ENCODE results near the gene GXYLT1.
"Not testable (repeated sequence)": the region's sequence is repeated elsewhere in the genome, so short reads cannot be mapped to it uniquely, and the experiment has no call there.

Gene GXYLT1

DNA sequence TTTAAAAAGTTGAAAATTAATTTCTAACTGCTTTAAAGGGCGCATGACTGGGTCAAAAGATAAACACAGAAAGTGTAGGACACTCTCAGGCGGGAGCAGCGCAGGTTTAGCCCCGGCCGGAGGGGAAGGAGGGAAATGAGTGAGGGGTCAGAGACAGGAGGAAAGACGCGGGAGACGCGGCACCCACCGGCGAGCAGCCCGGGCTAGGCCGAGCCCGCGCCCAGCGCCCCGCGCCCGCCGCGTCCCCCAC is 591 bp downstream of the GXYLT1 start:
- no peak for DNase-seq (ENCODE audit: low spot score)

DNA sequence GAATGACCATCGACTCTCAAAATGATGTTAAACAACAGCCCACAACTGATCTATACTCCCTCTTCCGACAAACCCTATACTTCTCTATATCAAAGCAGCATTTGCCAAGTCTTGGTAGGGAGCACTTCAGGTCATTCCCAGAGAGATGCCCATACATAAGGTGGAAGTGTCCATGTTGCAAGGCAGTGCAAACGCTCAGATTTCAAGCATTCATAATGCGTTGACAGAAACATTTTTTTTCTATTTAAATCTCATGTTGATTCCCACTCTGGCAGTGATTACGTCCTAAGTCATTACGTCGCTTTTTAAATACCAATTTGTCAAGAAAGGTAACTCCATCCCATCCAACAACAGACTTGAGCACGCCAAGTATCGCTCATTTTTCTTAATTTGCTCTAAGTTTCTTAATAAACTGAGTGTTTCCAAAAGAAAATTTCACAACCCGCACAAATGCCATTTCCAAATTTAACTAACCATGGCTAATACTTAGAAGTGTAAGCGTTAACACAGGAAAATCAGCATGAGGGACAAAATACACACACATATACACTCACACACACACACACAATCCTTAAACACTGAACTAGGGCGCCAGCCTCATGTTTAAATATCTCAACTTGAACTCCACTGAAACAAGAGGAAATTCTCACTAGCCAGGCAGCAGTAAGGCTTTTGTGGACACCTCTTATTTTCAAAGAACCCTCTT is 1.1 kb downstream of the GXYLT1 start:
- peak; percentile 39 for DNase-seq (ENCODE audit: low spot score)

DNA sequence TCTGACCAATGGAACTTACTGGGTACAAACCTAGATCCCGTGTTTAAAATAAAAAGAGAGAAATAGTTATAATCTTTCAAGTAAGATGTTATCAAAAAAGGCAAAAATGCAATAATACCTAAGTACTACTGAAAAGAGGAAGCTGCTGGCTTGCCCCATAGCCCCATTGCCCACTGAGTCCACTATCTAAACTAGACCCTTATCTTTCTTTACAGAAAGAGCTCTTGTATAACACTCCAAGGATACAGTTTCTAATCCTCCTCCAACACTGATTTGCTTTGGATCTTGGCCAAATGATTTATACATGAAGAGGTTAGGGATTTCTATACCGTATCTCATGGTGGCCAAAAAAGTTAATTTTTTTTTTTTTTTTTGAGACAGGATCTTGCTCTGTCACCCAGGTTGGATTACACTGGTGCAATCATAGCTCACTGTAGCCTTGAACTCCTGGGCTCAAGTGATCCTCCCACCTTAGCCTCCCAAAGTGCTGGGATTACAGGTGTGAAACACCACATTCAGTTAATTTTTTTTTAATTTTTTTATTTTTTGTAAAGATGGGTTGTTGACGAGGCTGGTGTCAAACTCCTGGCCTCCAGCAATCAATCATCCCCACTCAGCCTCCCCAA is 2.6 kb downstream of the GXYLT1 start:
- DNase-seq (ENCODE audit: low spot score), result no peak

DNA sequence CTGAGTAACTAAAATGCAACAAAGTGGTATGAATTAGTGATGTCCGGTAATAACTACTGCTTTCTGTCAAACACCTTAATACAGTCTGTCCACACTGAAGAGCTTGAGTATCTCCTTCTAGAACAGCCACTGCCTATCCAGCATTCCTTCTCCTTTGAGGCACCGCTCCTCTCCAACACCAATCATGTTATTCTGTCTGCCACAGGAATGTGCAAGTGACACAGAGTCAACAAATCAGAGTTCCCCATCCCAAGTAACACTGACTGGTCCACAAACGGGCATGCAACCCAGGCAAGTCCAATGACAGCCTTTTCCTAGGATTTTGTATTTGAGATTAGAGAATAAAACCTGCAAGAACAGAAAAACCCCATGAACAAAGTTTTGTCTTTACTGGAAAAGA is 3.8 kb downstream of the GXYLT1 start:
- DNase-seq (ENCODE audit: low spot score), result no peak

DNA sequence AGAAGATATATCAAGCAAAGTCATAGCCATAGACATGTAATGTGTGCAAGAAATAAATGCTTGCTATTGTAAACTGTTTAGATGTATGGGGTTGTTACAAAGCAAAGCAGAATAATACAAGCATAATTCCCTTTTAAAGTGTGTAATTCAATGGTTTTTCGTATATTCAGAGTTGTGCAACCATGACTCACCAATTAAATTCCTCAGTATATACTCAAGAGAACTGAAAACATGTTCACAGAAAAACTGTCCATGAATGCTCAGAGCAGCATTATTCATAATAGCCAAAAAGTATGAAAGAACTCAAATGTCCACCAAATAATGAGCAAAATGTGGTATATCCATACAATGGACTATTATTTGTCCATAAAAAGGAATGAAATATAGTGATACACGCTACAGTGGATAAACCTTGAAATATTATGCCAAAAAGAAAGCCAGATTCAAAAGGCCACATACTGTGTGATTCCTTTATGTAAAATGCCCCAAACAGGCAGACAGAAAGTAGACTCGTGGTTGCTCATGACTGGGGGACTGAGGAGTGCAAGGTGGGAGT is 9.3 kb downstream of the GXYLT1 start:
- DNase-seq (ENCODE audit: low spot score), result no peak

DNA sequence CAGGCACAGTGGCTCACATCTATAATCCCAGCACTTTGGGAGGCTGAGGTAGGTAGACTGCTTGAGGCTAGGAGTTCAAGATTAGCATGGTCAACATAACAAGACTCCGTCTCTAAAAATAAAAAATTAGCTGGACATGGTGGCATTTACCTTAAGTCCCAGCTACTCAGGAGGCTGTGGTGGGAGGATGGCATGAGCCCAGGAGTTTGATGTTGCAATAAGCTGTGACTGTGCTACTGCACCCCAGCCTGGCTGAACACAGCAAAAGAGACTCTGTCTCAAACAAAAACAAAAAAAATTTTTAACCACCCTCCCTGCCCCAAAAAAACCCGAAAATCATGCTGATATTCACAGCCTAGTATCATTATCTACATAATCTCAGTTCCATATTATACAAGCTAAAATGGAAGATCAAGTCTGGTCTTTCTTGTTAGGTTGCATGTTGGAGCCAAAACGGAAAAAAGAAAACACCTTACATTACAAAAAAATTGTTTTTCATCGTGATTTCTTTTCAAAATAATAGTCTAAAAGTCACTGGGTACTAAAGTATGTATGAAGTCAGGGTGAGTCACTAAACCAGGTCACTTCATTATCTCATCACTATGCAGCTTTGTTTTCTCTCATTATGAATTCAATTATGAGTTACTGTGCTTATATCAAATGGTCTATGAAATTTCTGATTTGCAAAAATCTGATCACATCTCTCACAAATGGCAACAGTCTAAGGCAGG is 13.8 kb downstream of the GXYLT1 start:
- no peak for DNase-seq (ENCODE audit: low spot score)

DNA sequence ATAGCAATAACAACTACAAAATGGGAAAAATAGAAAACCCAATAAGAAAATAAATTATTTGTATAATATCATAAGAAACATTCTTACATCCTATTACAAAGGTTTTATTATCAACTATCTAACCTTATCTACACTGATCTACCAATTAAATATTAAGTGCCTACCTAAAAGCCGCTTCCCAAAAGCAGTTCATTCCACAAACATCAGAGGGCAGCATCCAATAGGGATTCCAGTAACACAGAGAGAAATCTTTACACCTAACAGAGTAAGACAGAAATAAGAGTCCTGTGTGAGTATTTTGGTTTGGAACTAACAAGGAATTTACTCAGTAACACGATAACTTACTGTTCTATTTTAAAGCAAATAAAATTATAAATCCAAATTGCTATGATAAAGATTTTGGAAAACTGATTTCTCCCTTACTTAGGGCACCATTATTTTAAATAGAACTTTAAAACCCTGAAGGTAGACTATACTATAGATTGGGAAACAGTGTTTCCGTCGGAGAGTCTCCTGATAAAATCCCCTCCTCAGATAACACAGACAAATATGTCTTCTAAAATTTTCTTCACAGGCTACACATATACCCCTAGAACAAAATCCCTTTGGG is 15.0 kb downstream of the GXYLT1 start:
- peak; percentile 87 for DNase-seq (ENCODE audit: low spot score)

DNA sequence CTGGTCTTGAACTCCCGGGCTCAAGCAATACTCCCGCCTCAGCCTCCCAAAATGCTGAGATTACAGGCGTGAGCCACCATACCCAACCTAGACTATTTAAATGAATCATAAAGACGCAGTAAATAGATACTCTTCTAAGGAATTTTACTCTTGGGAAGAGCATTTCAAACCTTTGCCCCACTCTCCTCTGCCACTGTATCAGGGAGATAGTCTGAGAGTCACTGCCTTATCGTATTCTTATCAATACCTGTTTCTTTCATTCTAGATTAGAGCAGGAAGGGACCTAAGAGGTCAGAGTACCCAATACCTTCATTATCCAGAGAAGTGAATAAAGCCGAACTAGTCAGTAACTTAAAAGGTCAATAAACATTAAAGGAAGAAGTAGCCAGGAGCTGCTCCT is 15.8 kb downstream of the GXYLT1 start:
- DNase-seq (ENCODE audit: low spot score), result no peak

DNA sequence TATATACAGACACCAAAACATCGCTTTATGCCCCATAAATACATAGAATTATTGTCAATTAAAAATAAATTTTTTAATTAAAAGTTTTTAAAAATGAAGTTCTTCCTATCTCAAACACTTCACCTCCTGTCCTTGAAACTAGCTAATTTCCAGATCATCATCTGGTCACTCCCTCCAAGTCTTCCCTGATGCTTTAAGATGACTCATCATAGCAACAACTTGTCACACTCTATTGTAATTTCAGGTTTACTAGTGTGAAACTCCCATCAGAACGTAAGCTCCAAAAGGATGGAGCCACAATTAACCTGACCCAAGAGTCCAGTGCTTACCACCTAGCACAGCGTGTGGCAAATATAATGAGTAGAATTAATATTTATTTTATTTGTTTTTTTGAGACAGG is 16.3 kb downstream of the GXYLT1 start:
- no peak for DNase-seq (ENCODE audit: low spot score)

DNA sequence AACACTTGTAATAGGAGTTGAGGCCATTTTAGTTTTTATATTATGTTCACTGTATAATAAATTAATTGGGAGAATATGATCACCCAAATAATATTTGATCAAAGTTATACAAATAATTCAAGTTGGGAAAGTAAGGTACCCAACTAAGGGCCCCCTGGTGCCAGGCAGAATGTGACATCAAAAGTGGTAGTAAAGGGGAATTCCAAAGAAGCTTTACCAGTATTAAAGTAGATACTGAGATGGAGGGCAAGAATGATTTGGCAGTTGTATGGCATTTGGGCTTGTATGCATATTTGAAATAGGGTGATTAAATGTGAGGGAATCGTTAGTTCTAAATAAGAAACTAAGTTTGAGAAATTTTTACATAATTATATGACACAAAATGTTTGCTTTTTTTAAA is 17.7 kb downstream of the GXYLT1 start:
- no peak for DNase-seq (ENCODE audit: low spot score)

DNA sequence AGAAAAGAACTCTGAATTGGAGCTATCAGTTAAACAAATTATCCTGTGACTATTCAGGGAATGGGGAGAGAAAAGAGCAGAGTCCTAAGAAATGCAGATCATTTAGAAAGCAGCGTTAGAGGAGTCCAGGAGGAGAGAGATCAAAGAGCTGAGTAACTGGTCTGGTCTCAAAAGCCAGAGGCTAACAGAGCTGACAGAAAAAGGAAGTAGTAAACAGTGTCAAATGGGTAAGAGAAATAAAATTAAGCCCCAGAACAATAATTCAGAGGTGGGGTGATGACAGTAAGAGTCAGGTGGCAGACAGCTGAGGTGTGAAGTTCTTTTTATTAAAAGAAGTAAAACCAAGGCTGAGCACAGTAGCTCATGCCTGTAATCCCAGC is 19.3 kb downstream of the GXYLT1 start:
- peak; percentile 9 for DNase-seq (ENCODE audit: low spot score)

DNA sequence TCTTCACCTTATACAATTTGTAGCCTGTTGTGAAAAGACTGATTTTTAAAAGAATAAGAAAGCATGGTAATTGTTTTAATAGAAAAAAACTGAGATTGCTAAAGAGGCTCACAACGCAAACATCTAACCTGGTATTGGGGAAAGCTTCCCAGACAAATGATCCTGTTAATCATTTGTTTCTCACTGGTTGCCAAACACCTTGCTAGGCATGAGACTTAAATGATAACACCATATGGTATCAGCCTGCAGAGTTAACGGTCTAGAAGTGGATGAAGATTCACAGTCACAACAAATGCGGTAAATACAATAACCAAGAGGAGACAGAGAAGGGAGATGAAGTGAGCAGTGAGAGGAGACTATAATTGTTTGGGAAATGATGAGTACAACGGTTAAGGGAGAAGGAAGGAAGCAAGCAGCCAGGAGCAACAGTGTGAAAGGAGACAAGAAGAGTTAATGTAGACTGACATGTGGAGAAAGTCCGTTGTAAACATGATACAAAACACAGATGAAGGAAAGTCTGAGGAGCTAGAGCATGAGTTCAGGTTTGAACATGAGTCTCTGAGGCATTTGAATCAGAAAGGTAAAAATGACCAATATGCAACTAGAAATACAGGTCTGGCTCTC is 19.8 kb downstream of the GXYLT1 start:
- DNase-seq (ENCODE audit: low spot score), result peak; percentile 25

DNA sequence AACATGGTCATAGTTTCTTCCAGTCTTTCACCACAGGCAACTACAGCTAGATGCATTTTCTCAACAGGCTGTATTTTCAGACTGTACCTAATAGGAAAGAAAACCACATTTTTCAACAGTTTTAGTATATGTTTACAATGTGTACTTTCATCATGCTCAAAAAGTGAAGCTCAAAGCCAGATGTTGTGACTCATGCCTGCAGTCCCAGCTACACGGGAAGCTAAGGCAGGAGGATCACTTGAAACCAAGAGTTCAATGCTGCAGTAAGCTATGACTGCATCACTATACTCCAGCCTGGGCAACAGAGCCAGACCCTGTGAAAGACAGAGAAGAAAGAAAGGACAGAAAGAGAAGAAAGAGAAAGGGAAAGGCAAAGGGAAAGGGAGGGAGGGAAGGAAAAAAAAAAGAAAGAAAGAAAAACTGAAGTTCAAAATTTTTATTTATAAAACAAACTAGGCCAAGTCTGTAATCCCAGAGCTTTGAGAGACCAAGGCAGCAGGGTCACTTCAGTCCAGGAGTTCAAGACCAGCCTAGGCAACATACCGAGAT is 25.5 kb downstream of the GXYLT1 start:
- DNase-seq (ENCODE audit: low spot score), result no peak

DNA sequence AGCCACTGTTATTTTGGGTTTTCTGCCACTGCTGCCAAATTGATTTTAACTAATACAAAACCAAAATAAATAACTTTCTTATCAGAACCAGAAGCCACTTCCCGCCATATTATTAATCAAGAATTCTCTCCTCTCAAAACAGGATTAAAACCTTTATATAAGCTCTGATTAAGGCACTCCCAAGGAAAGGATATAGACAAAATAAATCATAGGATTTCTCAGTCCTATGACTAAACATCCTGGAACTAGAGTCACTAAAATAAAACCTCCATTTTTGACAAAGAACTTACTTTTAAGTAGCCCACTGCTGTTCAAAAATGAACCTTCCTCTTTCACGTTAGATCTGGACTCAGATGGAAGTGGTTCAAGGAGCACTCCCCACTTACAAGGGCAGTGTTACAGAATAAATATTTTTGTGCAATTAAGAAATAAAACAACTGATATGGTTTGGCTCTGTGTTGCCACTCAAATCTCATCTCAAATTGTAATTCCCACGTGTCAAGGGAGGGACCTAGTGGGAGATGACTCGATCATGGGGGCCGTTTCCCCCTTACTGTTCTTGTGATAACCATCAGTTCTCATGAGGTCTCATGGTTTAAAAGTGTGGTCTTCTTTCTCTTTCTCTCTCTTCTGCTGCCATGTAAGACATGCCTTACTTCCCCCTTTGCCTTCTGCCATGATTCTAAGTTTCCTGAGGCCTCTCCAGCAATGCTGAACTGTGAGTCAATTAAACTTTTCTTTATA is 26.4 kb downstream of the GXYLT1 start:
- DNase-seq (ENCODE audit: low spot score), result no peak

DNA sequence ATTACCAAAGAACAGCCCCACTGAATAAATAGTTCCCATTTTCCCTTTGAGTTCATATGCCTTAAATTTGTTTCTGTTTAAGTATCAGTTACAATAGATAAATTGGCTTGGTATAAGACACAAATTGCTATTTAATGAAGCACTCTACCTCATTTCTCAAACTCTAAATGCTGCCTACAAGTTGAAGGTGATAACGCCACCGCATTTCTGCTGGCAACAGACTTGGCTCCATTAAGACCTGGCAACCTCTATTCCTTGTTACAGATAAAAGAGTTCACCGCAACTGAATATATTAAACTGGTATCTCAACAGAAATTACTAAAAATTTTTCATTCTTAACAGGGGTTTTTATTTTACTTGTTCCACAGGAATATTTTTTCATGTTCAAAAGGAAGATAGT is 35.6 kb downstream of the GXYLT1 start:
- DNase-seq (ENCODE audit: low spot score), result no peak

DNA sequence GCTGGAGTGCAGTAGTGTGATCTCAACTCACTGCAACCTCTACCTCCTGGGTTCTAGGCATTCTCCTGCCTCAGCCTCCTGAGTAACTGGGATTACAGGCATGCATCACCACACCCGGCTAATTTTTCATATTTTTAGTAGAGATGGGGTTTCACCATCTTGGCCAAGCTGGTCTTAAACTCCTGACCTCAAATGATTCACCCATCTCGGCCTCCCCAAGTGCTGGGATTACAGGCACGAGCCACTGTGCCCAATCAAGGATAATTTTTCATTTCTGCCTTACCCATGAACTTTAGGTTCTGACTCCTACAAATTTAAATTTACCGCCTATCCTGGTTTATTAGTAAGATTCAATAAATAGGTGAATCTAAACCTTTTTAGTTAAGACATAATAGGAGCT is 37.9 kb downstream of the GXYLT1 start:
- not testable (repeated sequence) for DNase-seq (ENCODE audit: low spot score)

DNA sequence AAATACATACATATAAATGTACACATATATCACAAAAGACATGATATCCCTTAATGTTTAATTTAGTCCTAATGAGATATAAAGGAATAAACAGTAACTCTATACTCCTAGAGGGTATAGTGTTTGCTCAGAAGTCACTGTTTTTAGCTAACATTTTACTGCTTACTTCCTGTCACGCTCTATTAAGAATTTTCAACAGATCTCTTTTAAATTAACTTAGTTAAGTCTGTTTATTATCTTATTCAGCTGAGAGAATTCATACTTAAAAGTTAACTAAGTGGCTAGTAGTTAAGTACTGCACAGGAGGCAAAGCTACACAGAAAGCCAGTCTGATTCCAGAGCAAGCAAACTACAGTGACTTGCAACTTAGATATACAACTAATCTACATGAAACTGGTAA is 39.9 kb downstream of the GXYLT1 start:
- no peak for DNase-seq (ENCODE audit: low spot score)

DNA sequence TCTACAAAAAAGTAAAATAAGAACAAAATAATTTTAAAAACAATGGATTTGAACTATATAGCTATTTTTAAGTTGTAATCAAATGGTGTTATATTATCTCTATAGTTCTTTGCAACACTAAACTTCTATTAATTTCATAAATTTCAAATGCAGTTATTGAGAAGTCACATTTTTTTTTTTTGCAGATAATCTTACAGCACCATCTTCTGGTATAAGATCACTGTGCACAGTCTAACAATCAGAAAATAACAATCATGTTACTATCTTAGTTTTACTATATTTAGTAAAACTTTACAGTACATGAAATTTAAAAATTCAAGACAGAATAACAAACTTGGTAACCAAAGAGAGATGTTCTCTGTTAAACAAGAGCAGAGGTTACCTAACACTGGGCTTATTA is 40.6 kb downstream of the GXYLT1 start:
- no peak for DNase-seq (ENCODE audit: low spot score)

DNA sequence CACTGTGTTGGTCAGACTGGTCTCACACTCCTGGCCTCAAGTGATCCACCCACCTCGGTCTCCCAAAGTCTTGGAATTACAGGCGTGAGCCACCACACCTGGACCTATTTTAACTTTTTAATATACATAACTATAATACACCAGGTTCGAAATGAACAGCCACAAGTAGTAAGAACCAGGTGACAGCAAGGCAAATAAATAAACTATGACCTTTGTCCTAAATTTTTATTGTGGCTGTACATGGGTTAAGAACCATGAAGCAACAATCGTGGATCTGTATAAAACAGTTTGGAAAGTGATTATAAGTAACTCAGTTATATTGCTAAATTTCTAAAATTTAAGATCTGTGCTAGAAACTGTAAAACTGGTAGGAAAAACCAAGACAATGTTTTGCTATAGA is 41.5 kb downstream of the GXYLT1 start:
- DNase-seq (ENCODE audit: low spot score), result no peak

DNA sequence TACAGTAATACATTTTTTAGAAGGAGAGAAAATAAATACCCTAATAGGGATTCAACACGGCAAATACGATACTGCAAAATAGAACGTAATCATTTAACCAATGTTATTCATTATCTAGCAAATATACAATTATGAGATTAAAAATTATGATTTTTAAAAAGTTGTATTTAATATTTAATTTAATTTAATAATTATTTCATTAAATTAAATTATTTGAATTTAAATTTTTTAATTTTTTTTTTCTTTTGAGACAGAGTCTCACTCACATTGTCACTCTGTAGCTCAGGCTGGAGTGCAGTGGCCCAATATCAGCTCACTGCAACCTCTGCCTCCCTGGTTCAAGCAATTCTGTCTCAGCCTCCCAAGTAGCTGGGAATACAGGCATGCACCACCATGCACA is 42.0 kb downstream of the GXYLT1 start:
- no peak for DNase-seq (ENCODE audit: low spot score)

DNA sequence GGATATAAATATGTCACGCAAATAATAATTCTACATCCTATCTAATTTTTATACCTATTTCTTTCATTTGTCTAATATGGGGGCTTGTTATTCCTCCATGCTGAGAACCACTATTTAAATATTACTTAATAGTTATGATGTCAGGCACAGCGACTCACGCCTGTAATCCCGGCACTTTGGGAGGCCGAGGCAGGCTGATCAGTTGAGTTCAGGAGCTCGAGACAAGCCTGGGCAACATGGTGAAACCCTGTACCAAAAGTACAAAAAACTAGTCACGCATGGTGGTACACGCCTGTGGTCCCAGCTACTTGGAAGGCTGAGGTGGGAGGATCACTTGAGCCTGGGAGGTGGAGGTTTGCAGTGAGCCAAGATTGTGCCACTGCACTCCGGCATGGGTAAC is 45.2 kb downstream of the GXYLT1 start:
- DNase-seq (ENCODE audit: low spot score), result no peak

DNA sequence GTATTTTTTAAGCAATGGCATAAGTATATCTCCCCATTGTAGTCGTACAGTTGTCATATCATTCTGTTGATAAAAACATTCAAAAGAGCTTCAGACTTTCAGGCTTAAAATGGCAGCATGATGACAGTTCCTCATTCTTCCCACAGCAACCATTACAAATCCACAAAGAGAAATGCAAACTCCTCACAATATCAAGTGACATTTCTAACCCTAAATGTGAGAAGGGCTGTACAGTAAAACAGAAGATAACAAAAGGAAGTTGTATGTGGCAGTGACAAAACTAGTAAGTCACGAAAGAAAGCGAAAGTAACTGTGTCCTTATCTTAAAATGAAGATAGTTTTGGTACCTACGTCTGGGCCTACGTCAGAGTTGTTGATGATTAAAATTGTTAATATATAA is 46.7 kb downstream of the GXYLT1 start:
- no peak for DNase-seq (ENCODE audit: low spot score)
